ENCODE measurements around the gene NFKBIE. TPM values are rescaled to one million over a fixed set of nuclear protein-coding genes. Genes with fewer than 3 reads are reported as not detected.
A peak's percentile ranks its signal among the peaks of the same experiment; 100 is the strongest.

Gene NFKBIE
- total and polyA plus RNA-seq, 9 of the 15 experiments (the other 6 are each of a cell fraction or from before 2014, with no cell fraction given): 2.1 to 16.4 (median 11.7) TPM

DNA sequence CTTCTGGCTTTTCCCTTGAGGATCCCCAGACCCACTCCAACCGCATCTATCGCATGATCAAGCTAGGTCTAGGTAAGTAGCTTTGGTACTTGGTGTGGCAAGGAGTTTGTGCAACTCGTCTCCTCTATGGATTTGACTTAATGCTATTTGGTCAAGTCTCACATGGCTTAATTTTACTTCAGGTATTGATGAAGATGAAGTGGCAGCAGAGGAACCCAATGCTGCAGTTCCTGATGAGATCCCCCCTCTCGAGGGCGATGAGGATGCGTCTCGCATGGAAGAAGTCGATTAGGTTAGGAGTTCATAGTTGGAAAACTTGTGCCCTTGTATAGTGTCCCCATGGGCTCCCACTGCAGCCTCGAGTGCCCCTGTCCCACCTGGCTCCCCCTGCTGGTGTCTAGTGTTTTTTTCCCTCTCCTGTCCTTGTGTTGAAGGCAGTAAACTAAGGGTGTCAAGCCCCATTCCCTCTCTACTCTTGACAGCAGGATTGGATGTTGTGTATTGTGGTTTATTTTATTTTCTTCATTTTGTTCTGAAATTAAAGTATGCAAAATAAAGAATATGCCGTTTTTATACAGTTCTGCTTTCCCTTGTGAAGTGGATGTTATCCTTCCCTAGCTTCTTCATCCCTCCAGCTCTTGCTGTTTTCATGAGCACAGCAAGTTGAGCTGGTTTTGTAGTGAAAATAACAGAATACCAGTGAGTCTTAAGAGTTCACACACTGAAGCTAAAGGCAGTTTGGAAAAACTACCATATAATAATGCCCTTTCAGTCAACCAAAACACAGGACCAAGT is 11.8 kb downstream of the NFKBIE start (continued):
- TF ChIP-seq, protein P1, sequence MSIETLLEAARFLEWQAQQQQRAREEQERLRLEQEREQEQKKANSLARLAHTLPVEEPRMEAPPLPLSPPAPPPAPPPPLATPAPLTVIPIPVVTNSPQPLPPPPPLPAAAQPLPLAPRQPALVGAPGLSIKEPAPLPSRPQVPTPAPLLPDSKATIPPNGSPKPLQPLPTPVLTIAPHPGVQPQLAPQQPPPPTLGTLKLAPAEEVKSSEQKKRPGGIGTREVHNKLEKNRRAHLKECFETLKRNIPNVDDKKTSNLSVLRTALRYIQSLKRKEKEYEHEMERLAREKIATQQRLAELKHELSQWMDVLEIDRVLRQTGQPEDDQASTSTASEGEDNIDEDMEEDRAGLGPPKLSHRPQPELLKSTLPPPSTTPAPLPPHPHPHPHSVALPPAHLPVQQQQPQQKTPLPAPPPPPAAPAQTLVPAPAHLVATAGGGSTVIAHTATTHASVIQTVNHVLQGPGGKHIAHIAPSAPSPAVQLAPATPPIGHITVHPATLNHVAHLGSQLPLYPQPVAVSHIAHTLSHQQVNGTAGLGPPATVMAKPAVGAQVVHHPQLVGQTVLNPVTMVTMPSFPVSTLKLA (conservative IDR thresholded peaks at IDR 0.05): 0 out of 4 replicates have a peak, but pooled peaks of 1 of the 2 experiments have one; percentile 14
- TF ChIP-seq SREBF2 (CRISPR knock-in tag; IDR thresholded peaks at IDR 0.05) (no peak), SIN3B (IDR thresholded peaks at IDR 0.05; ENCODE audit: low read depth) (no peak), PHF8 (IDR thresholded peaks at IDR 0.05; ENCODE audit: borderline replicate concordance, low read length) (no peak), ZNF830 (CRISPR knock-in tag; IDR thresholded peaks at IDR 0.05) (no peak), ETV5 (CRISPR knock-in tag; IDR thresholded peaks at IDR 0.05; ENCODE audit: low read depth) (no peak), ZNF699 (CRISPR knock-in tag; IDR thresholded peaks at IDR 0.05; ENCODE audit: insufficient replicate concordance) (no peak)
- TF ChIP-seq, protein P2, sequence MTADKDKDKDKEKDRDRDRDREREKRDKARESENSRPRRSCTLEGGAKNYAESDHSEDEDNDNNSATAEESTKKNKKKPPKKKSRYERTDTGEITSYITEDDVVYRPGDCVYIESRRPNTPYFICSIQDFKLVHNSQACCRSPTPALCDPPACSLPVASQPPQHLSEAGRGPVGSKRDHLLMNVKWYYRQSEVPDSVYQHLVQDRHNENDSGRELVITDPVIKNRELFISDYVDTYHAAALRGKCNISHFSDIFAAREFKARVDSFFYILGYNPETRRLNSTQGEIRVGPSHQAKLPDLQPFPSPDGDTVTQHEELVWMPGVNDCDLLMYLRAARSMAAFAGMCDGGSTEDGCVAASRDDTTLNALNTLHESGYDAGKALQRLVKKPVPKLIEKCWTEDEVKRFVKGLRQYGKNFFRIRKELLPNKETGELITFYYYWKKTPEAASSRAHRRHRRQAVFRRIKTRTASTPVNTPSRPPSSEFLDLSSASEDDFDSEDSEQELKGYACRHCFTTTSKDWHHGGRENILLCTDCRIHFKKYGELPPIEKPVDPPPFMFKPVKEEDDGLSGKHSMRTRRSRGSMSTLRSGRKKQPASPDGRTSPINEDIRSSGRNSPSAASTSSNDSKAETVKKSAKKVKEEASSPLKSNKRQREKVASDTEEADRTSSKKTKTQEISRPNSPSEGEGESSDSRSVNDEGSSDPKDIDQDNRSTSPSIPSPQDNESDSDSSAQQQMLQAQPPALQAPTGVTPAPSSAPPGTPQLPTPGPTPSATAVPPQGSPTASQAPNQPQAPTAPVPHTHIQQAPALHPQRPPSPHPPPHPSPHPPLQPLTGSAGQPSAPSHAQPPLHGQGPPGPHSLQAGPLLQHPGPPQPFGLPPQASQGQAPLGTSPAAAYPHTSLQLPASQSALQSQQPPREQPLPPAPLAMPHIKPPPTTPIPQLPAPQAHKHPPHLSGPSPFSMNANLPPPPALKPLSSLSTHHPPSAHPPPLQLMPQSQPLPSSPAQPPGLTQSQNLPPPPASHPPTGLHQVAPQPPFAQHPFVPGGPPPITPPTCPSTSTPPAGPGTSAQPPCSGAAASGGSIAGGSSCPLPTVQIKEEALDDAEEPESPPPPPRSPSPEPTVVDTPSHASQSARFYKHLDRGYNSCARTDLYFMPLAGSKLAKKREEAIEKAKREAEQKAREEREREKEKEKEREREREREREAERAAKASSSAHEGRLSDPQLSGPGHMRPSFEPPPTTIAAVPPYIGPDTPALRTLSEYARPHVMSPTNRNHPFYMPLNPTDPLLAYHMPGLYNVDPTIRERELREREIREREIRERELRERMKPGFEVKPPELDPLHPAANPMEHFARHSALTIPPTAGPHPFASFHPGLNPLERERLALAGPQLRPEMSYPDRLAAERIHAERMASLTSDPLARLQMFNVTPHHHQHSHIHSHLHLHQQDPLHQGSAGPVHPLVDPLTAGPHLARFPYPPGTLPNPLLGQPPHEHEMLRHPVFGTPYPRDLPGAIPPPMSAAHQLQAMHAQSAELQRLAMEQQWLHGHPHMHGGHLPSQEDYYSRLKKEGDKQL (CRISPR knock-in tag; IDR thresholded peaks at IDR 0.05; ENCODE audit: borderline replicate concordance): 0 out of 2 replicates have a peak, but pooled peaks have one; percentile 54
- TF ChIP-seq, protein P3, sequence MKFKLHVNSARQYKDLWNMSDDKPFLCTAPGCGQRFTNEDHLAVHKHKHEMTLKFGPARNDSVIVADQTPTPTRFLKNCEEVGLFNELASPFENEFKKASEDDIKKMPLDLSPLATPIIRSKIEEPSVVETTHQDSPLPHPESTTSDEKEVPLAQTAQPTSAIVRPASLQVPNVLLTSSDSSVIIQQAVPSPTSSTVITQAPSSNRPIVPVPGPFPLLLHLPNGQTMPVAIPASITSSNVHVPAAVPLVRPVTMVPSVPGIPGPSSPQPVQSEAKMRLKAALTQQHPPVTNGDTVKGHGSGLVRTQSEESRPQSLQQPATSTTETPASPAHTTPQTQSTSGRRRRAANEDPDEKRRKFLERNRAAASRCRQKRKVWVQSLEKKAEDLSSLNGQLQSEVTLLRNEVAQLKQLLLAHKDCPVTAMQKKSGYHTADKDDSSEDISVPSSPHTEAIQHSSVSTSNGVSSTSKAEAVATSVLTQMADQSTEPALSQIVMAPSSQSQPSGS (CRISPR knock-in tag; IDR thresholded peaks at IDR 0.05): no peak
- TF ChIP-seq, protein P4, sequence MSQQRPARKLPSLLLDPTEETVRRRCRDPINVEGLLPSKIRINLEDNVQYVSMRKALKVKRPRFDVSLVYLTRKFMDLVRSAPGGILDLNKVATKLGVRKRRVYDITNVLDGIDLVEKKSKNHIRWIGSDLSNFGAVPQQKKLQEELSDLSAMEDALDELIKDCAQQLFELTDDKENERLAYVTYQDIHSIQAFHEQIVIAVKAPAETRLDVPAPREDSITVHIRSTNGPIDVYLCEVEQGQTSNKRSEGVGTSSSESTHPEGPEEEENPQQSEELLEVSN (IDR thresholded peaks at IDR 0.05; ENCODE audit: borderline replicate concordance in 1 of 2, extremely low read depth in 1 of 2, insufficient read depth in 1 of 2, insufficient read length in 1 of 2, low read depth in 1 of 2, low read length in 1 of 2, poor library complexity in 1 of 2, severe bottlenecking in 1 of 2): peak in 1 of 2 experiments; percentile 12
- TF ChIP-seq, protein P5, sequence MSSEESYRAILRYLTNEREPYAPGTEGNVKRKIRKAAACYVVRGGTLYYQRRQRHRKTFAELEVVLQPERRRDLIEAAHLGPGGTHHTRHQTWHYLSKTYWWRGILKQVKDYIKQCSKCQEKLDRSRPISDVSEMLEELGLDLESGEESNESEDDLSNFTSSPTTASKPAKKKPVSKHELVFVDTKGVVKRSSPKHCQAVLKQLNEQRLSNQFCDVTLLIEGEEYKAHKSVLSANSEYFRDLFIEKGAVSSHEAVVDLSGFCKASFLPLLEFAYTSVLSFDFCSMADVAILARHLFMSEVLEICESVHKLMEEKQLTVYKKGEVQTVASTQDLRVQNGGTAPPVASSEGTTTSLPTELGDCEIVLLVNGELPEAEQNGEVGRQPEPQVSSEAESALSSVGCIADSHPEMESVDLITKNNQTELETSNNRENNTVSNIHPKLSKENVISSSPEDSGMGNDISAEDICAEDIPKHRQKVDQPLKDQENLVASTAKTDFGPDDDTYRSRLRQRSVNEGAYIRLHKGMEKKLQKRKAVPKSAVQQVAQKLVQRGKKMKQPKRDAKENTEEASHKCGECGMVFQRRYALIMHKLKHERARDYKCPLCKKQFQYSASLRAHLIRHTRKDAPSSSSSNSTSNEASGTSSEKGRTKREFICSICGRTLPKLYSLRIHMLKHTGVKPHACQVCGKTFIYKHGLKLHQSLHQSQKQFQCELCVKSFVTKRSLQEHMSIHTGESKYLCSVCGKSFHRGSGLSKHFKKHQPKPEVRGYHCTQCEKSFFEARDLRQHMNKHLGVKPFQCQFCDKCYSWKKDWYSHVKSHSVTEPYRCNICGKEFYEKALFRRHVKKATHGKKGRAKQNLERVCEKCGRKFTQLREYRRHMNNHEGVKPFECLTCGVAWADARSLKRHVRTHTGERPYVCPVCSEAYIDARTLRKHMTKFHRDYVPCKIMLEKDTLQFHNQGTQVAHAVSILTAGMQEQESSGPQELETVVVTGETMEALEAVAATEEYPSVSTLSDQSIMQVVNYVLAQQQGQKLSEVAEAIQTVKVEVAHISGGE (CRISPR knock-in tag; IDR thresholded peaks at IDR 0.05): no peak
